Hindlimb muscle (tissue), 1 donor: Measurements from ENCODE around the gene KRT37. TPM values are rescaled to one million over a fixed set of nuclear protein-coding genes. Genes with fewer than 3 reads are reported as not detected.

Source experiments
- polyA plus RNA-seq: library from polyadenylated mRNA; unstranded; fragments of 120-200 nt; gene quantifications from one replicate; pipeline ENCODE4 v1.2.1, GENCODE V29; 2013; ENCODE audit not compliant: insufficient read length

KRT37 gene
- polyA plus RNA-seq, 1 donor: not detected

Other genes starting within 250 kb of the KRT37 start
- not detected for gene KRTAP4-2, start 246.4 kb downstream of the KRT37 start, polyA plus RNA-seq
- not detected for gene KRTAP4-1, start 239.7 kb downstream of the KRT37 start, polyA plus RNA-seq
- not detected for gene KRTAP9-1, start 234.7 kb downstream of the KRT37 start, polyA plus RNA-seq
- not detected for gene KRTAP9-2, start 197.9 kb downstream of the KRT37 start, polyA plus RNA-seq
- gene KRTAP9-3, start 192.1 kb downstream of the KRT37 start, polyA plus RNA-seq: not detected
- gene KRTAP9-8, start 186.6 kb downstream of the KRT37 start, polyA plus RNA-seq: not detected
- not detected for gene KRTAP9-4, start 174.9 kb downstream of the KRT37 start, polyA plus RNA-seq
- gene KRTAP9-9, start 169.2 kb downstream of the KRT37 start, polyA plus RNA-seq: not detected
- 0.30 TPM for gene KRTAP9-6, start 159.2 kb downstream of the KRT37 start, polyA plus RNA-seq
- not detected for gene KRTAP9-7, start 148.9 kb downstream of the KRT37 start, polyA plus RNA-seq
- gene KRTAP29-1, start 121.7 kb downstream of the KRT37 start, polyA plus RNA-seq: not detected
- not detected for gene KRTAP16-1, start 115.3 kb downstream of the KRT37 start, polyA plus RNA-seq
- not detected for gene KRTAP17-1, start 108.9 kb downstream of the KRT37 start, polyA plus RNA-seq
- gene KRT33A, start 73.8 kb downstream of the KRT37 start, polyA plus RNA-seq: not detected
- gene KRT33B, start 54.8 kb downstream of the KRT37 start, polyA plus RNA-seq: not detected
- gene KRT34, start 42.3 kb downstream of the KRT37 start, polyA plus RNA-seq: not detected
- 2.3 TPM for gene KRT31, start 27.0 kb downstream of the KRT37 start, polyA plus RNA-seq
- gene KRT38, start 16.4 kb upstream of the KRT37 start, polyA plus RNA-seq: not detected
- gene KRT32, start 42.8 kb upstream of the KRT37 start, polyA plus RNA-seq: not detected
- not detected for gene KRT35, start 56.6 kb upstream of the KRT37 start, polyA plus RNA-seq
- gene KRT36, start 65.3 kb upstream of the KRT37 start, polyA plus RNA-seq: not detected
- gene KRT13, start 81.0 kb upstream of the KRT37 start, polyA plus RNA-seq: 1.9 TPM
- gene KRT15, start 94.3 kb upstream of the KRT37 start, polyA plus RNA-seq: 3.2 TPM
- gene KRT19, start 103.7 kb upstream of the KRT37 start, polyA plus RNA-seq: 1.2 TPM
- not detected for gene KRT9, start 147.5 kb upstream of the KRT37 start, polyA plus RNA-seq
- gene KRT14, start 162.3 kb upstream of the KRT37 start, polyA plus RNA-seq: 2.5 TPM
- 0.23 TPM for gene KRT16, start 188.2 kb upstream of the KRT37 start, polyA plus RNA-seq
- 13.9 TPM for gene KRT17, start 200.0 kb upstream of the KRT37 start, polyA plus RNA-seq